22Rv1 (cell line): ENCODE data around the gene TLCD5.

ENCODE experiments used
- ZFX ChIP-seq: fragments of 450-650 bp; IDR thresholded peaks from 2 replicates; pipeline ENCODE4 v1.6.1; 2017; ENCODE audit warnings: antibody characterized with exemption, borderline replicate concordance
- TF ChIP-seq, protein P1 (sequence below): fragments of 450-650 bp; IDR thresholded peaks from 2 replicates; pipeline ENCODE4 v1.5.1; 2017; ENCODE audit warnings: mild to moderate bottlenecking

DNA sequence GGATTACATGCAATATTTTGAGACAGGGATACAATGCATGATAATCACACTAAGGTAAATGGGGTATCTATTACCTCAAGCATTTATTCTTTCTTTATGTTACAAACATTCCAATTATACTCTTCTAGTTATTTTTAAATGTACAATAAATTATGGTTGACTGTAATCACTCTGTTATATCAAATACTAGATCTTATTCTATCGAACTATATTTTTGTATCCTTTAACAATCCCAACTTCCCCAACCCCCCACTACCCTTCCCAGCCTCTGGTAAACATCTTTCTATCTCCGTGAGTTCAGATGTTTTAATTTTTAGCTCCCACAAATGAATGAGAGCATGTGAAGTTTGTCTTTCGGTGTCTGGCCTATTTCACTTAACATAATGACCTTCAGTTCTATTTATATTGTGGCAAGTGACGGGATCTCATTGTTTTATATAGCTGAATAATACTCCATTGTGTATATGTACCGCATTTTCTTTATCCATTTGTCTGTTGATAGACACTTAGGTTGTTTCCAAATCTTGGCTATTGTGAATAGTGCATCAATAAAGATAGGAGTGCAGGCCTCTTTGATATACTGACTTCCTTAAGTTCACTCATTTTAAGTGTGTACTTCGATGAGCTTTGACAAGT, 51.6 kb downstream of the TLCD5 start:
- TF ChIP-seq ZFX, result no peak
- TF ChIP-seq, protein P1, sequence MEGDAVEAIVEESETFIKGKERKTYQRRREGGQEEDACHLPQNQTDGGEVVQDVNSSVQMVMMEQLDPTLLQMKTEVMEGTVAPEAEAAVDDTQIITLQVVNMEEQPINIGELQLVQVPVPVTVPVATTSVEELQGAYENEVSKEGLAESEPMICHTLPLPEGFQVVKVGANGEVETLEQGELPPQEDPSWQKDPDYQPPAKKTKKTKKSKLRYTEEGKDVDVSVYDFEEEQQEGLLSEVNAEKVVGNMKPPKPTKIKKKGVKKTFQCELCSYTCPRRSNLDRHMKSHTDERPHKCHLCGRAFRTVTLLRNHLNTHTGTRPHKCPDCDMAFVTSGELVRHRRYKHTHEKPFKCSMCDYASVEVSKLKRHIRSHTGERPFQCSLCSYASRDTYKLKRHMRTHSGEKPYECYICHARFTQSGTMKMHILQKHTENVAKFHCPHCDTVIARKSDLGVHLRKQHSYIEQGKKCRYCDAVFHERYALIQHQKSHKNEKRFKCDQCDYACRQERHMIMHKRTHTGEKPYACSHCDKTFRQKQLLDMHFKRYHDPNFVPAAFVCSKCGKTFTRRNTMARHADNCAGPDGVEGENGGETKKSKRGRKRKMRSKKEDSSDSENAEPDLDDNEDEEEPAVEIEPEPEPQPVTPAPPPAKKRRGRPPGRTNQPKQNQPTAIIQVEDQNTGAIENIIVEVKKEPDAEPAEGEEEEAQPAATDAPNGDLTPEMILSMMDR, result no peak
